Mesothelial cell of epicardium (in vitro differentiated cells): ENCODE data around the gene MLXIP. TPM values are rescaled to one million over a fixed set of nuclear protein-coding genes. Genes with fewer than 3 reads are reported as not detected.

Experiments
- DNase-seq, 2 experiments: peaks; one replicate each; pipeline ENCODE4 v3.0.0; 2021; ENCODE audit warnings: low spot score in 2 of 2; ENCODE audit not compliant: unreplicated experiment in 2 of 2
- H3K27ac Mint-ChIP-seq: 2 replicates; pipeline ENCODE4 v1.8.0; 2021; ENCODE audit warnings: mixed read lengths
- H3K27me3 Mint-ChIP-seq: 2 replicates; pipeline ENCODE4 v1.8.0; 2021; ENCODE audit warnings: low read depth, mixed read lengths
- H3K36me3 Mint-ChIP-seq: 2 replicates; pipeline ENCODE4 v1.8.0; 2021; ENCODE audit warnings: mixed read lengths
- H3K4me1 Mint-ChIP-seq: 2 replicates; pipeline ENCODE4 v1.8.0; 2021; ENCODE audit warnings: mixed read lengths
- H3K4me3 Mint-ChIP-seq: 2 replicates; pipeline ENCODE4 v1.8.0; 2021; ENCODE audit warnings: mild to moderate bottlenecking, moderate library complexity, mixed read lengths
- H3K9me3 Mint-ChIP-seq: 2 replicates; pipeline ENCODE4 v1.8.0; 2021; ENCODE audit warnings: mixed read lengths
- CTCF ChIP-seq: fragments of 200-600 bp; sonication (generic); IDR thresholded peaks from one replicate; pipeline ENCODE4 v1.5.0; 2021; ENCODE audit warnings: antibody characterized with exemption; ENCODE audit not compliant: unreplicated experiment
- total RNA-seq: library from RNA; stranded (reverse); gene quantifications from 3 replicates; pipeline ENCODE4 v1.2.1, GENCODE V29; 2021

Gene MLXIP
- total RNA-seq, 1 donor from 2014 or later: 65.3 TPM

GRCh38 chr12:122138181-122138580, 59.6 kb downstream of the MLXIP start:
- no peaks in the 10 kb centered on the region for H3K4me1 Mint-ChIP-seq
- no peak overlapping the region for H3K4me3 Mint-ChIP-seq
- no peak for TF ChIP-seq CTCF
- no peak overlapping the region for H3K27ac Mint-ChIP-seq
- H3K36me3 Mint-ChIP-seq: peaks cover 28% of the 10 kb centered on the region
- no peak for DNase-seq
- no peaks in the 10 kb centered on the region for H3K9me3 Mint-ChIP-seq
- no peaks in the 10 kb centered on the region for H3K27me3 Mint-ChIP-seq

GRCh38 chr12:122138616-122139015, 60.1 kb downstream of the MLXIP start:
- TF ChIP-seq CTCF: no peak
- no peak for DNase-seq
- Mint-ChIP-seq H3K4me1 (no peaks in the 10 kb centered on the region), H3K27ac (no peak overlapping the region), H3K36me3 (peaks cover 27% of the 10 kb centered on the region), H3K4me3 (no peak overlapping the region), H3K9me3 (no peaks in the 10 kb centered on the region), H3K27me3 (no peaks in the 10 kb centered on the region)

GRCh38 chr12:122139266-122139665, 60.7 kb downstream of the MLXIP start:
- H3K27me3 Mint-ChIP-seq: no peaks in the 10 kb centered on the region
- no peak overlapping the region for H3K27ac Mint-ChIP-seq
- H3K4me1 Mint-ChIP-seq: no peaks in the 10 kb centered on the region
- no peak overlapping the region for H3K4me3 Mint-ChIP-seq
- no peak for TF ChIP-seq CTCF
- no peak for DNase-seq
- H3K9me3 Mint-ChIP-seq: no peaks in the 10 kb centered on the region
- H3K36me3 Mint-ChIP-seq: peaks cover 29% of the 10 kb centered on the region

GRCh38 chr12:122139941-122140340, 61.4 kb downstream of the MLXIP start:
- Mint-ChIP-seq H3K4me3 (no peak overlapping the region), H3K4me1 (no peaks in the 10 kb centered on the region), H3K27me3 (no peaks in the 10 kb centered on the region), H3K27ac (no peak overlapping the region), H3K36me3 (peaks cover 27% of the 10 kb centered on the region), H3K9me3 (no peaks in the 10 kb centered on the region)
- no peak for DNase-seq
- TF ChIP-seq CTCF: no peak

GRCh38 chr12:122140467-122141257, 62.1 kb downstream of the MLXIP start:
- no peak overlapping the region for H3K4me3 Mint-ChIP-seq
- no peak for TF ChIP-seq CTCF
- no peaks in the 10 kb centered on the region for H3K4me1 Mint-ChIP-seq
- no peaks in the 10 kb centered on the region for H3K9me3 Mint-ChIP-seq
- no peaks in the 10 kb centered on the region for H3K27me3 Mint-ChIP-seq
- peaks cover 25% of the 10 kb centered on the region for H3K36me3 Mint-ChIP-seq
- no peak overlapping the region for H3K27ac Mint-ChIP-seq
- DNase-seq: no peak
